ENCODE results near the gene KDM2A.

GRCh38 chr11:67174311-67174710, 55.2 kb downstream of the KDM2A start:
- TF ChIP-seq CTCF (IDR thresholded peaks at IDR 0.05): no peak
- TF ChIP-seq POLR2AphosphoS5 (IDR thresholded peaks at IDR 0.05): no peak

All from transverse colon (tissue), 4 donors.